Kidney (tissue), 14 donors: ENCODE results near the gene NPS. TPM values are rescaled to one million over a fixed set of nuclear protein-coding genes. Genes with fewer than 3 reads are reported as not detected.

Source experiments
- DNase-seq, 5 donors: peaks; one replicate each; pipeline ENCODE4 v3.0.0-alpha.2; 2013 to 2020
- FAIRE-seq: peaks from 2 replicates; lab custom pipeline; 2012; peaks lifted over from hg19 to GRCh38; lab: Jason Lieb, UNC
- H3K27ac ChIP-seq, 2 donors: one replicate each; pipeline ENCODE4 v1.7.0; 2013; ENCODE audit warnings: low read depth in 2 of 2, low read length in 2 of 2, inconsistent platforms in 1 of 2
- H3K27me3 ChIP-seq: one replicate; pipeline ENCODE4 v1.7.1; 2013; ENCODE audit warnings: low read length, inconsistent platforms; ENCODE audit not compliant: control insufficient read depth, insufficient read depth
- H3K36me3 ChIP-seq, 3 donors: one replicate each; pipeline versions ENCODE4 v1.7.0 to v1.7.1; 2013; ENCODE audit warnings: low read length in 3 of 3, control low read depth in 1 of 3, inconsistent platforms in 1 of 3; ENCODE audit not compliant: insufficient read depth in 3 of 3, control insufficient read depth in 2 of 3
- H3K4me1 ChIP-seq, 3 donors: one replicate each; pipeline versions ENCODE4 v1.7.0 to v1.7.1; 2013; ENCODE audit warnings: low read length in 3 of 3, inconsistent platforms in 1 of 3, low read depth in 1 of 3; ENCODE audit not compliant: control insufficient read depth in 2 of 3, insufficient read depth in 2 of 3
- H3K4me3 ChIP-seq, 3 donors: one replicate each; pipeline versions ENCODE4 v1.7.0 to v1.8.1; 2013; ENCODE audit warnings: low read length in 3 of 3, control low read depth in 1 of 3, inconsistent platforms in 1 of 3
- H3K9ac ChIP-seq, 3 donors: one replicate each; pipeline versions ENCODE4 v1.7.0 to v1.7.1; 2013; ENCODE audit warnings: low read length in 3 of 3, control low read depth in 1 of 3, inconsistent platforms in 1 of 3
- H3K9me3 ChIP-seq, 3 donors: one replicate each; pipeline versions ENCODE4 v1.7.0 to v1.7.1; 2013; ENCODE audit warnings: low read length in 3 of 3, control low read depth in 1 of 3, inconsistent platforms in 1 of 3; ENCODE audit not compliant: control insufficient read depth in 2 of 3, insufficient read depth in 1 of 3
- intact Hi-C: fragments of 100-400 bp; cut with DNase I; formaldehyde crosslinking; loops from one replicate; pipeline ENCODE4 v1.11.1; 2022
- polyA plus RNA-seq: library from polyadenylated mRNA; stranded (reverse); fragments of 350-450 nt; fragmentation: Illumina TruSeq; extraction: RNeasy Lipid Tissue Mini Kit (QIAGEN cat#74804); gene quantifications from one replicate; pipeline ENCODE4 v1.2.3, GENCODE V29; 2014; ENCODE audit warnings: low read depth, low replicate concordance; ENCODE audit not compliant: insufficient read depth
- total RNA-seq: library from RNA; stranded (reverse); fragmentation: NEBNext Ultra II Directional; extraction: Animal tissue kit (Norgen Biotek cat#: 25700); gene quantifications from one replicate; pipeline ENCODE4 v1.2.1, GENCODE V29; 2021
- TF ChIP-seq, protein P1 (sequence below): IDR thresholded peaks from 3 replicates; pipeline ENCODE4 v1.5.1; 2012; ENCODE audit warnings: mild to moderate bottlenecking, moderate library complexity, borderline replicate concordance; ENCODE audit not compliant: insufficient read depth; ENCODE audit errors: extremely low read depth
- donor health status: control.
- donor health status: control.
- donor health status: control.
- donor health status: control.
- donor health status: control.
- donor health status: DM: yes; HTN: yes; CAD: no.
- donor health status: Normal renal cell carcinoma (clear cell type).

Gene NPS
- total and polyA plus RNA-seq, 2 donors from 2014 or later = not detected

DNA sequence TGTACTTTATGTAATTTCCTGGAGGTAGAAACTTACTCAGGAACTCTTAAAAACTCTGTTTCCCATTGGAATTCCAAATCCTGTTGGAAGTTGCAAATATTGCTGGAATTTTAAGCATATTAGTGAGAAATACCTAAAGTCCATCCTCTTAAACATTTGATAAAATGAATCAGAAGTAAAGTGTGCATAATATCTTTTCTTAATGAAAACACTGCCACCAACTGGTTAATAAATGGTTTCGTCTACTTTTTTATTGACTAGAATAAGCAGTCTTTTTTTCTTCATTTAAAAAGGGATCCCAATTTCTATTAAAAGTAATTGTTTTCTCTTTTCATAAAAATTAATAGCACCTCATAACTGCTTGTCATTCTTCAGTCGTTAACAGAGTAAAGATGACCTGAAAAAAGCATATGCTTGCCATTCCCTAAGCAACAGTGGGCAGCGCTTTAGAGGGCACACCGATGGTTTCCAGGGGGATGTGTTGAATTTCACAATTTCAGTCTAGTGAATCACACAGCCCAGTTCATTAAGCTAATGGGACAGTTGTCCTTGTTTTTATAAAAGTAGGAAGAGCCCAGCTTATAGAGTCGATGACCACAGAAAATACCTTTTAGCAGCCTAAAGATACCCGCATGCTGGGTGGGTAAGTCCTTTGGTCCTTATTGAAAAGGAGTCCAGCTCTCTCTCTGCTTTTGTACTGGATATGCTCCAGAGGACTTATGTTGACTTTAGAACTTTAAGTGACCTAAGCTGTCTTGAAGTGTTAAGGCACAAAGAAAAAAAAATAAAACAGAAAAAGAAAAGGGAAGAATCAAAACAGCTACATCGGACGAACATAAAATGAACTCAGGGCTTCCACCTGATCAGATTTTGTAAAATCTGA, 28.5 kb downstream of the NPS start:
- H3K4me3 ChIP-seq = no peak overlapping the region
- peaks cover 0 to 22% (median 14%) of the 10 kb centered on the region in 3 donors for H3K4me1 ChIP-seq
- H3K27me3 ChIP-seq = no peaks in the 10 kb centered on the region
- no peak overlapping the region for H3K9ac ChIP-seq
- H3K36me3 ChIP-seq = no peaks in the 10 kb centered on the region
- H3K9me3 ChIP-seq = no peaks in the 10 kb centered on the region
- H3K27ac ChIP-seq = no peak overlapping the region
- intact Hi-C loops = no loop called here
- TF ChIP-seq, protein P1, sequence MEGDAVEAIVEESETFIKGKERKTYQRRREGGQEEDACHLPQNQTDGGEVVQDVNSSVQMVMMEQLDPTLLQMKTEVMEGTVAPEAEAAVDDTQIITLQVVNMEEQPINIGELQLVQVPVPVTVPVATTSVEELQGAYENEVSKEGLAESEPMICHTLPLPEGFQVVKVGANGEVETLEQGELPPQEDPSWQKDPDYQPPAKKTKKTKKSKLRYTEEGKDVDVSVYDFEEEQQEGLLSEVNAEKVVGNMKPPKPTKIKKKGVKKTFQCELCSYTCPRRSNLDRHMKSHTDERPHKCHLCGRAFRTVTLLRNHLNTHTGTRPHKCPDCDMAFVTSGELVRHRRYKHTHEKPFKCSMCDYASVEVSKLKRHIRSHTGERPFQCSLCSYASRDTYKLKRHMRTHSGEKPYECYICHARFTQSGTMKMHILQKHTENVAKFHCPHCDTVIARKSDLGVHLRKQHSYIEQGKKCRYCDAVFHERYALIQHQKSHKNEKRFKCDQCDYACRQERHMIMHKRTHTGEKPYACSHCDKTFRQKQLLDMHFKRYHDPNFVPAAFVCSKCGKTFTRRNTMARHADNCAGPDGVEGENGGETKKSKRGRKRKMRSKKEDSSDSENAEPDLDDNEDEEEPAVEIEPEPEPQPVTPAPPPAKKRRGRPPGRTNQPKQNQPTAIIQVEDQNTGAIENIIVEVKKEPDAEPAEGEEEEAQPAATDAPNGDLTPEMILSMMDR = no peak
- DNase-seq = peak in 1 of 5 donors; percentile 40
- FAIRE-seq = peak; percentile 66

- TF ChIP-seq, protein P1 = no peak
- Histone ChIP-seq H3K4me1 (peaks cover 0 to 22% (median 14%) of the 10 kb centered on the region in 3 donors), H3K9me3 (no peaks in the 10 kb centered on the region), H3K4me3 (no peak overlapping the region), H3K36me3 (no peaks in the 10 kb centered on the region), H3K27me3 (no peaks in the 10 kb centered on the region), H3K9ac (no peak overlapping the region), H3K27ac (peak overlapping the region in 1 of 2 donors; percentile 53)
- intact Hi-C loops = no loop called here
- FAIRE-seq = no peak
- no peak for DNase-seq
These were observed 29.3 kb downstream of the NPS start for GRCh38 chr10:127578259-127578960.

GRCh38 chr10:127578961-127579305, 29.8 kb downstream of the NPS start:
- H3K27ac ChIP-seq = peak overlapping the region; percentile 44 to 53
- intact Hi-C loops = no loop called here
- TF ChIP-seq, protein P1 = no peak
- no peak overlapping the region for H3K9ac ChIP-seq
- peak overlapping the region in 1 of 3 donors; percentile 21 for H3K4me3 ChIP-seq
- no peaks in the 10 kb centered on the region for H3K27me3 ChIP-seq
- H3K36me3 ChIP-seq = no peaks in the 10 kb centered on the region
- no peak for FAIRE-seq
- DNase-seq = no peak
- H3K4me1 ChIP-seq = peaks cover 0 to 22% (median 14%) of the 10 kb centered on the region in 3 donors
- H3K9me3 ChIP-seq = no peaks in the 10 kb centered on the region
